A549 (cell line): ENCODE data around the gene SKI. TPM values are rescaled to one million over a fixed set of nuclear protein-coding genes. Genes with fewer than 3 reads are reported as not detected.

ENCODE experiments used
- ATAC-seq, 2 experiments: fragments of 200-7000 bp in 1 of 2; fragments of >200 bp in 1 of 2; cut with Nextera tagmentation in 1 of 2; cut with Tn5 transposase in 1 of 2; 3 replicates each; pipeline versions ENCODE4 v1.8.0 to v1.9.1; 2018 to 2020; ENCODE audit warnings: mild to moderate bottlenecking in 1 of 2, moderate library complexity in 1 of 2
- CTCF ChIA-PET: fragments of 300-600 bp; sonication (Branson Sonifier 250); formaldehyde crosslinking; extraction: SDS; loops from one replicate; lab custom pipeline; 2021; ENCODE audit warnings: antibody characterized with exemption, inconsistent platforms; lab: Yijun Ruan, JAX
- POLR2A ChIA-PET: fragments of 350-600 bp; formaldehyde crosslinking; extraction: SDS; loops from one replicate; lab custom pipeline; 2021; ENCODE audit warnings: antibody characterized with exemption, inconsistent platforms; lab: Yijun Ruan, JAX
- DNase-seq, 2 experiments: peaks; one replicate each; pipeline versions ENCODE4 v3.0.0 to v3.0.0-alpha.2; 2011 to 2016; ENCODE audit warnings: low read depth in 1 of 2, low spot score in 1 of 2
- FAIRE-seq: peaks from 2 replicates; lab custom pipeline; 2011; peaks lifted over from hg19 to GRCh38; lab: Jason Lieb, UNC
- H3K27ac ChIP-seq, 2 experiments: fragments of >200 bp; sonication (Bioruptor Twin); formaldehyde crosslinking; 3 replicates each; pipeline ENCODE4 v1.5.1; 2016 to 2017
- H3K4me1 ChIP-seq: fragments of >200 bp; sonication (Bioruptor Twin); formaldehyde crosslinking; 3 replicates; pipeline ENCODE4 v1.6.1; 2016
- H3K4me2 ChIP-seq: fragments of >200 bp; sonication (Bioruptor Twin); formaldehyde crosslinking; 3 replicates; pipeline ENCODE4 v1.6.1; 2016
- H3K4me3 ChIP-seq: fragments of >200 bp; sonication (Bioruptor Twin); formaldehyde crosslinking; 3 replicates; pipeline ENCODE4 v1.5.1; 2016
- H3K9me3 ChIP-seq: fragments of >200 bp; sonication (Bioruptor Twin); formaldehyde crosslinking; 3 replicates; pipeline ENCODE4 v1.6.1; 2016
- BCL3 ChIP-seq: fragments of >200 bp; sonication (Bioruptor Twin); formaldehyde crosslinking; IDR thresholded peaks from 3 replicates; pipeline ENCODE4 v1.6.1; 2016
- BHLHE40 ChIP-seq: IDR thresholded peaks from 2 replicates; pipeline ENCODE4 v1.6.1; 2012; ENCODE audit warnings: low read depth, low read length, inconsistent platforms
- CBX2 ChIP-seq: fragments of 200-600 bp; sonication (generic); IDR thresholded peaks from 2 replicates; pipeline ENCODE4 v1.6.1; 2016; ENCODE audit warnings: low read depth, mild to moderate bottlenecking, borderline replicate concordance
- CBX8 ChIP-seq: fragments of 200-600 bp; sonication (generic); IDR thresholded peaks from 2 replicates; pipeline ENCODE4 v1.6.1; 2016
- E2F6 ChIP-seq: IDR thresholded peaks from 2 replicates; pipeline ENCODE4 v1.6.1; 2012; ENCODE audit warnings: low read depth, borderline replicate concordance
- FOSB ChIP-seq: fragments of 250-450 bp; sonication (Bioruptor Pico); IDR thresholded peaks from 2 replicates; pipeline ENCODE4 v1.5.0; 2020; ENCODE audit warnings: mild to moderate bottlenecking, moderate library complexity
- HES2 ChIP-seq: fragments of >200 bp; sonication (Bioruptor Twin); formaldehyde crosslinking; IDR thresholded peaks from 2 replicates; pipeline ENCODE4 v1.6.1; 2016
- HEYL ChIP-seq: fragments of 250-450 bp; sonication (Bioruptor Pico); IDR thresholded peaks from 2 replicates; pipeline ENCODE4 v1.8.0; 2021; ENCODE audit warnings: mild to moderate bottlenecking, moderate library complexity
- HOXB13 ChIP-seq: fragments of 250-450 bp; sonication (Bioruptor Pico); IDR thresholded peaks from 2 replicates; pipeline ENCODE4 v1.5.0; 2020; ENCODE audit warnings: low read depth, mild to moderate bottlenecking, moderate library complexity
- HOXB5 ChIP-seq: fragments of 250-450 bp; sonication (Bioruptor Pico); IDR thresholded peaks from 2 replicates; pipeline ENCODE4 v1.5.0; 2020; ENCODE audit warnings: mild to moderate bottlenecking, moderate library complexity
- JUN ChIP-seq, 2 experiments: fragments of >200 bp; sonication (Bioruptor Twin); formaldehyde crosslinking; IDR thresholded peaks; 2 replicates in 1 of 2; 3 replicates in 1 of 2; pipeline ENCODE4 v1.6.1; 2016 to 2017
- KDM1A ChIP-seq: fragments of 200-600 bp; sonication (generic); IDR thresholded peaks from 2 replicates; pipeline ENCODE4 v1.6.1; 2016; ENCODE audit warnings: low read depth, mild to moderate bottlenecking
- MAFK ChIP-seq: fragments of 450-650 bp; IDR thresholded peaks from 2 replicates; pipeline ENCODE4 v1.6.1; 2014; ENCODE audit not compliant: partially characterized antibody
- MAZ ChIP-seq: fragments of 150-350 bp; IDR thresholded peaks from 2 replicates; pipeline ENCODE4 v1.6.1; 2014; ENCODE audit warnings: antibody characterized with exemption, low read depth, low read length, borderline replicate concordance
- MYC ChIP-seq: IDR thresholded peaks from 2 replicates; pipeline ENCODE4 v1.6.1; 2012; ENCODE audit warnings: mild to moderate bottlenecking, inconsistent platforms, low read length, improper control_type of control experiment, borderline replicate concordance
- NR3C1 ChIP-seq: fragments of >200 bp; sonication (Bioruptor Twin); formaldehyde crosslinking; IDR thresholded peaks from 3 replicates; pipeline ENCODE4 v1.6.1; 2017
- PHF8 ChIP-seq: fragments of 200-600 bp; sonication (generic); IDR thresholded peaks from 2 replicates; pipeline ENCODE4 v1.6.1; 2016; ENCODE audit warnings: low read depth, mild to moderate bottlenecking, antibody characterized with exemption, moderate library complexity, borderline replicate concordance
- RAD21 ChIP-seq, 2 experiments: fragments of >200 bp in 1 of 2; sonication (Bioruptor Twin) in 1 of 2; formaldehyde crosslinking in 1 of 2; IDR thresholded peaks in 1 of 2; conservative IDR thresholded peaks in 1 of 2; 2 replicates in 1 of 2; 3 replicates in 1 of 2; pipeline ENCODE4 v1.6.1; 2012 to 2018; ENCODE audit warnings: inconsistent platforms in 1 of 2
- RFX5 ChIP-seq: fragments of 450-650 bp; IDR thresholded peaks from 2 replicates; pipeline ENCODE4 v1.7.1; 2014; ENCODE audit warnings: antibody characterized with exemption, mild to moderate bottlenecking, moderate library complexity
- SMC3 ChIP-seq: fragments of >200 bp; sonication (Bioruptor Twin); formaldehyde crosslinking; IDR thresholded peaks from 3 replicates; pipeline ENCODE4 v1.6.1; 2018; ENCODE audit warnings: inconsistent platforms
- TFCP2L1 ChIP-seq: fragments of 250-450 bp; sonication (Bioruptor Pico); IDR thresholded peaks from 2 replicates; pipeline ENCODE4 v1.5.0; 2021; ENCODE audit warnings: mild to moderate bottlenecking
- TP53 ChIP-seq: fragments of 250-450 bp; sonication (Bioruptor Pico); IDR thresholded peaks from 2 replicates; pipeline ENCODE4 v1.5.0; 2021; ENCODE audit warnings: mild to moderate bottlenecking, moderate library complexity
- ZFP36 ChIP-seq: fragments of 450-650 bp; IDR thresholded peaks from 2 replicates; pipeline ENCODE4 v1.6.1; 2014; ENCODE audit warnings: borderline replicate concordance; ENCODE audit not compliant: partially characterized antibody
- ZNF302 ChIP-seq: fragments of 250-450 bp; sonication (Bioruptor Pico); IDR thresholded peaks from 2 replicates; pipeline ENCODE4 v1.9.0; 2021; ENCODE audit warnings: inconsistent platforms, mild to moderate bottlenecking, moderate library complexity
- WGBS: methylation state at CpG from one replicate; pipeline ENCODE4 v1.1.6; 2017; ENCODE audit errors: missing lambda C conversion rate; 5-methylcytosine and 5-hydroxymethylcytosine counted together
- polyA plus RNA-seq, 4 experiments: library from polyadenylated mRNA; depleted of rRNA in 3 of 4; stranded (reverse); fragments of >200 nt; fragmentation: RNase III in 1 of 4; extraction: RNeasy Plus Mini Kit Qiagen cat#74134 plus additional on column Dnase treatment in 1 of 4; gene quantifications; 2 replicates in 3 of 4; 3 replicates in 1 of 4; pipeline ENCODE4 v1.2.3, GENCODE V29; 2011 to 2017
- TF ChIP-seq, protein P1 (sequence below): IDR thresholded peaks from 2 replicates; pipeline ENCODE4 v1.6.1; 2012
- TF ChIP-seq, protein P2 (sequence below): fragments of 250-450 bp; sonication (Bioruptor Pico); IDR thresholded peaks from 2 replicates; pipeline ENCODE4 v1.5.0; 2021; ENCODE audit warnings: mild to moderate bottlenecking, moderate library complexity, borderline replicate concordance

SKI gene
- polyA plus RNA-seq, 2 of the 4 experiments (the other 2 are of a cell fraction) = 2.8 to 12.0 TPM

- Histone ChIP-seq H3K4me2 (no peak overlapping the region), H3K4me1 (no peaks in the 10 kb centered on the region), H3K27ac (no peak overlapping the region), H3K4me3 (no peak overlapping the region), H3K9me3 (no peaks in the 10 kb centered on the region)
- ChIA-PET POLR2A (no interaction called here), CTCF (interaction anchor here (0.5 kb wide), 1 partner anchor 116 kb away, joined by 3 read pairs; no protein-coding TSS in a partner anchor)
- TF ChIP-seq HOXB13 (CRISPR knock-in tag) (no peak), HEYL (CRISPR knock-in tag) (no peak), JUN (IDR thresholded peaks at IDR 0.05) (no peak), SMC3 (no peak), E2F6 (no peak), MAZ (no peak), MAFK (no peak), NR3C1 (no peak), TFCP2L1 (CRISPR knock-in tag) (no peak), HOXB5 (no peak)
- TF ChIP-seq, protein P1, sequence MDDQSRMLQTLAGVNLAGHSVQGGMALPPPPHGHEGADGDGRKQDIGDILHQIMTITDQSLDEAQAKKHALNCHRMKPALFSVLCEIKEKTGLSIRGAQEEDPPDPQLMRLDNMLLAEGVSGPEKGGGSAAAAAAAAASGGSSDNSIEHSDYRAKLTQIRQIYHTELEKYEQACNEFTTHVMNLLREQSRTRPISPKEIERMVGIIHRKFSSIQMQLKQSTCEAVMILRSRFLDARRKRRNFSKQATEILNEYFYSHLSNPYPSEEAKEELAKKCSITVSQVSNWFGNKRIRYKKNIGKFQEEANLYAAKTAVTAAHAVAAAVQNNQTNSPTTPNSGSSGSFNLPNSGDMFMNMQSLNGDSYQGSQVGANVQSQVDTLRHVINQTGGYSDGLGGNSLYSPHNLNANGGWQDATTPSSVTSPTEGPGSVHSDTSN = no peak
- 89% methylated on average over 10 of the region's 17 CpGs for WGBS
- FAIRE-seq (no peak), ATAC-seq (no peak), DNase-seq (no peak)
Observed at GRCh38 chr1:2252423-2252822, 24.3 kb downstream of the SKI start.

- no peak for FAIRE-seq
- Histone ChIP-seq H3K4me1 (no peaks in the 10 kb centered on the region), H3K27ac (no peak overlapping the region), H3K4me2 (no peak overlapping the region), H3K4me3 (no peak overlapping the region)
- no peak for ATAC-seq
- WGBS = 96% methylated on average over 9 of the region's 20 CpGs
- CTCF ChIA-PET = no interaction called here
- no peak for DNase-seq
- TF ChIP-seq KDM1A = no peak
- no peak for TF ChIP-seq MAFK
- no peak for TF ChIP-seq CBX2
- TF ChIP-seq, all 56 proteins: peak for 0
- POLR2A ChIA-PET = no interaction called here
- H3K9me3 ChIP-seq = no peaks in the 10 kb centered on the region
Observed at GRCh38 chr1:2253036-2253796, 25.1 kb downstream of the SKI start.

GRCh38 chr1:2253797-2254480 lies 25.8 kb downstream of the SKI start:
- Histone ChIP-seq H3K9me3 (no peaks in the 10 kb centered on the region), H3K4me3 (no peak overlapping the region), H3K4me1 (no peaks in the 10 kb centered on the region), H3K4me2 (no peak overlapping the region)
- ChIA-PET POLR2A (no interaction called here), CTCF (no interaction called here)
- no peak for ATAC-seq
- WGBS = 100% methylated on average over 7 of the region's 23 CpGs
- no peak for FAIRE-seq
- no peak for DNase-seq
- TF ChIP-seq FOSB (CRISPR knock-in tag) (no peak), JUN (IDR thresholded peaks at IDR 0.05) (no peak), ZNF302 (CRISPR knock-in tag) (no peak), CBX8 (no peak), BHLHE40 (no peak), MYC (no peak), HES2 (no peak), HEYL (CRISPR knock-in tag) (no peak), KDM1A (no peak), ZFP36 (no peak), TP53 (no peak), RAD21 (conservative IDR thresholded peaks at IDR 0.05 in 1 of 2, IDR thresholded peaks at IDR 0.05 in 1 of 2) (no peak), CBX2 (no peak), BCL3 (no peak), RFX5 (no peak), PHF8 (no peak)
- TF ChIP-seq, protein P2, sequence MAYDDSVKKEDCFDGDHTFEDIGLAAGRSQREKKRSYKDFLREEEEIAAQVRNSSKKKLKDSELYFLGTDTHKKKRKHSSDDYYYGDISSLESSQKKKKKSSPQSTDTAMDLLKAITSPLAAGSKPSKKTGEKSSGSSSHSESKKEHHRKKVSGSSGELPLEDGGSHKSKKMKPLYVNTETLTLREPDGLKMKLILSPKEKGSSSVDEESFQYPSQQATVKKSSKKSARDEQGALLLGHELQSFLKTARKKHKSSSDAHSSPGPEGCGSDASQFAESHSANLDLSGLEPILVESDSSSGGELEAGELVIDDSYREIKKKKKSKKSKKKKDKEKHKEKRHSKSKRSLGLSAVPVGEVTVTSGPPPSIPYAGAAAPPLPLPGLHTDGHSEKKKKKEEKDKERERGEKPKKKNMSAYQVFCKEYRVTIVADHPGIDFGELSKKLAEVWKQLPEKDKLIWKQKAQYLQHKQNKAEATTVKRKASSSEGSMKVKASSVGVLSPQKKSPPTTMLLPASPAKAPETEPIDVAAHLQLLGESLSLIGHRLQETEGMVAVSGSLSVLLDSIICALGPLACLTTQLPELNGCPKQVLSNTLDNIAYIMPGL (CRISPR knock-in tag) = no peak
- TF ChIP-seq, all 56 proteins: peak for 0
- H3K27ac ChIP-seq = no peak overlapping the region
